ENCODE measurements around the gene RTEL1. TPM values are rescaled to one million over a fixed set of nuclear protein-coding genes. Genes with fewer than 3 reads are reported as not detected.

RTEL1 gene
- total and polyA plus RNA-seq, 9 of the 15 experiments (the other 6 are each of a cell fraction or from before 2014, with no cell fraction given): 0.36 to 61.0 (median 17.9) TPM

- no peak for TF ChIP-seq ATF4 (CRISPR knock-in tag; IDR thresholded peaks at IDR 0.05)
- TF ChIP-seq ZNF431 (CRISPR knock-in tag; IDR thresholded peaks at IDR 0.05): no peak
- no peak for TF ChIP-seq MED1 (CRISPR knock-in tag; IDR thresholded peaks at IDR 0.05; ENCODE audit: borderline replicate concordance)
- TF ChIP-seq ZFPM2 (CRISPR knock-in tag; IDR thresholded peaks at IDR 0.05): no peak
- no peak; the same call in 1 of the 2 replicates for TF ChIP-seq PYGO2 (tag; IDR thresholded peaks at IDR 0.05)
- no peak for TF ChIP-seq TRIM24 (IDR thresholded peaks at IDR 0.05)
- TF ChIP-seq CREB3 (tag; conservative IDR thresholded peaks at IDR 0.05; ENCODE audit: low read depth): no peak
- no peak for TF ChIP-seq CEBPG (CRISPR knock-in tag; IDR thresholded peaks at IDR 0.05)
- no peak for TF ChIP-seq CEBPG (tag; conservative IDR thresholded peaks at IDR 0.05 in 1 of 2, IDR thresholded peaks at IDR 0.05 in 1 of 2)
- TF ChIP-seq, protein P1, sequence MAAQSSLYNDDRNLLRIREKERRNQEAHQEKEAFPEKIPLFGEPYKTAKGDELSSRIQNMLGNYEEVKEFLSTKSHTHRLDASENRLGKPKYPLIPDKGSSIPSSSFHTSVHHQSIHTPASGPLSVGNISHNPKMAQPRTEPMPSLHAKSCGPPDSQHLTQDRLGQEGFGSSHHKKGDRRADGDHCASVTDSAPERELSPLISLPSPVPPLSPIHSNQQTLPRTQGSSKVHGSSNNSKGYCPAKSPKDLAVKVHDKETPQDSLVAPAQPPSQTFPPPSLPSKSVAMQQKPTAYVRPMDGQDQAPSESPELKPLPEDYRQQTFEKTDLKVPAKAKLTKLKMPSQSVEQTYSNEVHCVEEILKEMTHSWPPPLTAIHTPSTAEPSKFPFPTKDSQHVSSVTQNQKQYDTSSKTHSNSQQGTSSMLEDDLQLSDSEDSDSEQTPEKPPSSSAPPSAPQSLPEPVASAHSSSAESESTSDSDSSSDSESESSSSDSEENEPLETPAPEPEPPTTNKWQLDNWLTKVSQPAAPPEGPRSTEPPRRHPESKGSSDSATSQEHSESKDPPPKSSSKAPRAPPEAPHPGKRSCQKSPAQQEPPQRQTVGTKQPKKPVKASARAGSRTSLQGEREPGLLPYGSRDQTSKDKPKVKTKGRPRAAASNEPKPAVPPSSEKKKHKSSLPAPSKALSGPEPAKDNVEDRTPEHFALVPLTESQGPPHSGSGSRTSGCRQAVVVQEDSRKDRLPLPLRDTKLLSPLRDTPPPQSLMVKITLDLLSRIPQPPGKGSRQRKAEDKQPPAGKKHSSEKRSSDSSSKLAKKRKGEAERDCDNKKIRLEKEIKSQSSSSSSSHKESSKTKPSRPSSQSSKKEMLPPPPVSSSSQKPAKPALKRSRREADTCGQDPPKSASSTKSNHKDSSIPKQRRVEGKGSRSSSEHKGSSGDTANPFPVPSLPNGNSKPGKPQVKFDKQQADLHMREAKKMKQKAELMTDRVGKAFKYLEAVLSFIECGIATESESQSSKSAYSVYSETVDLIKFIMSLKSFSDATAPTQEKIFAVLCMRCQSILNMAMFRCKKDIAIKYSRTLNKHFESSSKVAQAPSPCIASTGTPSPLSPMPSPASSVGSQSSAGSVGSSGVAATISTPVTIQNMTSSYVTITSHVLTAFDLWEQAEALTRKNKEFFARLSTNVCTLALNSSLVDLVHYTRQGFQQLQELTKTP (IDR thresholded peaks at IDR 0.05; ENCODE audit: low read depth in 1 of 2, partially characterized antibody in 2 of 2): peak in 1 of 2 experiments; percentile 93
- TF ChIP-seq TAL1 (IDR thresholded peaks at IDR 0.05): no peak
- TF ChIP-seq U2AF1 (optimal IDR thresholded peaks at IDR 0.05; ENCODE audit: low read depth, low read length): peak; percentile 38
- TF ChIP-seq TEAD1 (CRISPR knock-in tag; IDR thresholded peaks at IDR 0.05): peak in 1 of 2 experiments; percentile 42; a peak in 2 of 4 replicates
- no peak for TF ChIP-seq MTF1 (CRISPR knock-in tag; IDR thresholded peaks at IDR 0.05; ENCODE audit: borderline replicate concordance)
- no peak for TF ChIP-seq NFE2L1 (tag; IDR thresholded peaks at IDR 0.05; ENCODE audit: borderline replicate concordance, low read depth)
- TF ChIP-seq, protein P2, sequence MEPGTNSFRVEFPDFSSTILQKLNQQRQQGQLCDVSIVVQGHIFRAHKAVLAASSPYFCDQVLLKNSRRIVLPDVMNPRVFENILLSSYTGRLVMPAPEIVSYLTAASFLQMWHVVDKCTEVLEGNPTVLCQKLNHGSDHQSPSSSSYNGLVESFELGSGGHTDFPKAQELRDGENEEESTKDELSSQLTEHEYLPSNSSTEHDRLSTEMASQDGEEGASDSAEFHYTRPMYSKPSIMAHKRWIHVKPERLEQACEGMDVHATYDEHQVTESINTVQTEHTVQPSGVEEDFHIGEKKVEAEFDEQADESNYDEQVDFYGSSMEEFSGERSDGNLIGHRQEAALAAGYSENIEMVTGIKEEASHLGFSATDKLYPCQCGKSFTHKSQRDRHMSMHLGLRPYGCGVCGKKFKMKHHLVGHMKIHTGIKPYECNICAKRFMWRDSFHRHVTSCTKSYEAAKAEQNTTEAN (CRISPR knock-in tag; IDR thresholded peaks at IDR 0.05): peak; percentile 70; the same call in 1 of the 2 replicates
- TF ChIP-seq GATAD2A (IDR thresholded peaks at IDR 0.05): no peak; the same call in 1 of the 2 replicates
- TF ChIP-seq, protein P3, sequence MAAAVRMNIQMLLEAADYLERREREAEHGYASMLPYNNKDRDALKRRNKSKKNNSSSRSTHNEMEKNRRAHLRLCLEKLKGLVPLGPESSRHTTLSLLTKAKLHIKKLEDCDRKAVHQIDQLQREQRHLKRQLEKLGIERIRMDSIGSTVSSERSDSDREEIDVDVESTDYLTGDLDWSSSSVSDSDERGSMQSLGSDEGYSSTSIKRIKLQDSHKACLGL (CRISPR knock-in tag; IDR thresholded peaks at IDR 0.05; ENCODE audit: borderline replicate concordance, poor library complexity, severe bottlenecking): no peak
Measured at GRCh38 chr20:63653041-63653973, 4.8 kb upstream of the RTEL1 start, which contains the start of gene STMN3 (continued).
